HG03571 (cell line): ENCODE measurements around the gene C16orf89.
A peak's percentile ranks its signal among the peaks of the same experiment; 100 is the strongest.
"Not testable (repeated sequence)": the region's sequence is repeated elsewhere in the genome, so short reads cannot be mapped to it uniquely, and the experiment has no call there.

Experiments used
- ATAC-seq: cut with Tn5 transposase; IDR thresholded peaks from one replicate; pipeline ENCODE4 v1.9.1; 2021; ENCODE audit not compliant: unreplicated experiment

Gene C16orf89

GRCh38 chr16:5065813-5066212 lies at the start of gene C16orf89:
Gene C16orf89, minus strand, starts transcription at chr16:5065956. Its CDS starts 48 bp downstream, at chr16:5065908.
- no peak for ATAC-seq

- ATAC-seq = not testable (repeated sequence)
Observed at GRCh38 chr16:5110933-5111332, 45.2 kb upstream of the C16orf89 start.

- no peak for ATAC-seq
Observed at GRCh38 chr16:5108505-5109158, 42.9 kb upstream of the C16orf89 start.

- not testable (repeated sequence) for ATAC-seq
Observed at GRCh38 chr16:5105039-5105438, 39.3 kb upstream of the C16orf89 start.

- not testable (repeated sequence) for ATAC-seq
Observed at GRCh38 chr16:5103296-5104032, 37.7 kb upstream of the C16orf89 start.

- ATAC-seq = not testable (repeated sequence)
Observed at GRCh38 chr16:5099174-5099573, 33.4 kb upstream of the C16orf89 start.

GRCh38 chr16:5098221-5099159 lies 32.7 kb upstream of the C16orf89 start:
- peak; percentile 85 for ATAC-seq

- peak; percentile 95 for ATAC-seq
Observed at GRCh38 chr16:5097470-5098220, 31.9 kb upstream of the C16orf89 start, which contains the start of gene EEF2KMT. Gene EEF2KMT, minus strand, starts transcription at chr16:5097795. Its CDS starts 56 bp downstream, at chr16:5097739.

GRCh38 chr16:5097061-5097469 lies 31.3 kb upstream of the C16orf89 start:
- ATAC-seq = not testable (repeated sequence)

GRCh38 chr16:5096437-5097060 lies 30.8 kb upstream of the C16orf89 start:
- ATAC-seq = not testable (repeated sequence)

- not testable (repeated sequence) for ATAC-seq
Observed at GRCh38 chr16:5095145-5095830, 29.5 kb upstream of the C16orf89 start.

GRCh38 chr16:5093746-5094145 lies 28.0 kb upstream of the C16orf89 start:
- not testable (repeated sequence) for ATAC-seq

GRCh38 chr16:5093081-5093480 lies 27.3 kb upstream of the C16orf89 start:
- ATAC-seq = not testable (repeated sequence)

GRCh38 chr16:5090592-5090991 lies 24.8 kb upstream of the C16orf89 start:
- not testable (repeated sequence) for ATAC-seq

- ATAC-seq = not testable (repeated sequence)
Observed at GRCh38 chr16:5089911-5090555, 24.3 kb upstream of the C16orf89 start.

GRCh38 chr16:5088936-5089335 lies 23.2 kb upstream of the C16orf89 start:
- ATAC-seq = not testable (repeated sequence)

GRCh38 chr16:5088086-5088790 lies 22.5 kb upstream of the C16orf89 start:
- ATAC-seq = not testable (repeated sequence)

- not testable (repeated sequence) for ATAC-seq
Observed at GRCh38 chr16:5085716-5086115, 20.0 kb upstream of the C16orf89 start.
